Measurements from ENCODE around the gene DIPK1C. TPM values are rescaled to one million over a fixed set of nuclear protein-coding genes. Genes with fewer than 3 reads are reported as not detected.
A peak's percentile ranks its signal among the peaks of the same experiment; 100 is the strongest.

Gene DIPK1C
- total RNA-seq, 2 experiments from 2014 or later: not detected

GRCh38 chr18:74389991-74390390, 67.1 kb downstream of the DIPK1C start:
- Mint-ChIP-seq H3K27ac (no peak overlapping the region), H3K27me3 (peaks cover 6% of the 10 kb centered on the region), H3K4me1 (ENCODE audit: low read depth) (peaks cover 13% of the 10 kb centered on the region), H3K36me3 (ENCODE audit: low read depth) (no peaks in the 10 kb centered on the region), H3K4me3 (no peak overlapping the region), H3K9me3 (no peaks in the 10 kb centered on the region)
- DNase-seq (no peak), ATAC-seq (ENCODE audit: poor library complexity) (no peak)
- Histone ChIP-seq H3K4me1 (ENCODE audit: insufficient read depth, low read length) (peaks cover 10% of the 10 kb centered on the region), H3K9me3 (ENCODE audit: control insufficient read depth in 1 of 2, insufficient read depth in 1 of 2, low read length in 2 of 2) (peaks cover 0 to 4% of the 10 kb centered on the region in 2 experiments), H3K4me3 (ENCODE audit: low read length) (no peak overlapping the region), H3K27ac (ENCODE audit: low read depth in 1 of 2, low read length in 2 of 2) (no peak overlapping the region), H3K36me3 (ENCODE audit: insufficient read depth, low read length) (no peaks in the 10 kb centered on the region), H3K27me3 (ENCODE audit: control insufficient read depth in 1 of 2, insufficient read depth in 2 of 2, low read length in 2 of 2) (no peaks in the 10 kb centered on the region)
- intact Hi-C loops (cut with DNase I, micrococcal nuclease): no loop called here
- CTCF ChIA-PET: interaction anchor here (1.0 to 1.3 kb wide), 2 partner anchors 11 to 36 kb away, joined by 3 read pairs; no protein-coding TSS in a partner anchor
- TF ChIP-seq CTCF (IDR thresholded peaks at IDR 0.05): no peak
- POLR2A ChIA-PET: interaction anchor here (1.8 to 2.3 kb wide), 2 partner anchors 12 to 16 kb away, joined by 7 to 14 read pairs; no protein-coding TSS in a partner anchor

GRCh38 chr18:74389171-74389927, 67.8 kb downstream of the DIPK1C start:
- intact Hi-C loops (cut with DNase I, micrococcal nuclease): no loop called here
- Histone ChIP-seq H3K36me3 (ENCODE audit: insufficient read depth, low read length) (no peaks in the 10 kb centered on the region), H3K4me1 (ENCODE audit: insufficient read depth, low read length) (peaks cover 10% of the 10 kb centered on the region), H3K27ac (ENCODE audit: low read depth in 1 of 2, low read length in 2 of 2) (no peak overlapping the region), H3K27me3 (ENCODE audit: control insufficient read depth in 1 of 2, insufficient read depth in 2 of 2, low read length in 2 of 2) (no peaks in the 10 kb centered on the region), H3K4me3 (ENCODE audit: low read length) (no peak overlapping the region), H3K9me3 (ENCODE audit: control insufficient read depth in 1 of 2, insufficient read depth in 1 of 2, low read length in 2 of 2) (peaks cover 0 to 4% of the 10 kb centered on the region in 2 experiments)
- POLR2A ChIA-PET: interaction anchor here (1.8 to 2.3 kb wide), 2 partner anchors 11 to 16 kb away, joined by 7 to 14 read pairs; no protein-coding TSS in a partner anchor
- H3K9me3 Mint-ChIP-seq: no peaks in the 10 kb centered on the region
- H3K36me3 Mint-ChIP-seq (ENCODE audit: low read depth): no peaks in the 10 kb centered on the region
- DNase-seq (peak in 2 of 14 experiments; percentile 13 to 14), ATAC-seq (ENCODE audit: poor library complexity) (peak; percentile 37)
- no peak for TF ChIP-seq CTCF (IDR thresholded peaks at IDR 0.05)
- CTCF ChIA-PET: interaction anchor here (1.0 to 1.3 kb wide), 2 partner anchors 11 to 36 kb away, joined by 3 read pairs; no protein-coding TSS in a partner anchor
- H3K27me3 Mint-ChIP-seq: peaks cover 6% of the 10 kb centered on the region
- H3K4me1 Mint-ChIP-seq (ENCODE audit: low read depth): peaks cover 13% of the 10 kb centered on the region
- no peak overlapping the region for H3K27ac Mint-ChIP-seq
- no peak overlapping the region for H3K4me3 Mint-ChIP-seq

GRCh38 chr18:74388227-74388626, 68.9 kb downstream of the DIPK1C start:
- H3K27ac ChIP-seq (ENCODE audit: low read depth in 1 of 2, low read length in 2 of 2): no peak overlapping the region
- H3K9me3 ChIP-seq (ENCODE audit: control insufficient read depth in 1 of 2, insufficient read depth in 1 of 2, low read length in 2 of 2): peaks cover 0 to 4% of the 10 kb centered on the region in 2 experiments
- Mint-ChIP-seq H3K9me3 (no peaks in the 10 kb centered on the region), H3K36me3 (ENCODE audit: low read depth) (no peaks in the 10 kb centered on the region), H3K27ac (no peak overlapping the region), H3K27me3 (no peaks in the 10 kb centered on the region), H3K4me1 (ENCODE audit: low read depth) (peaks cover 13% of the 10 kb centered on the region), H3K4me3 (no peak overlapping the region)
- no peak overlapping the region for H3K4me3 ChIP-seq (ENCODE audit: low read length)
- CTCF ChIA-PET: no interaction called here
- no peaks in the 10 kb centered on the region for H3K27me3 ChIP-seq (ENCODE audit: control insufficient read depth in 1 of 2, insufficient read depth in 2 of 2, low read length in 2 of 2)
- intact Hi-C loops (cut with DNase I, micrococcal nuclease): no loop called here
- ATAC-seq (ENCODE audit: poor library complexity) (no peak), DNase-seq (no peak)
- peaks cover 10% of the 10 kb centered on the region for H3K4me1 ChIP-seq (ENCODE audit: insufficient read depth, low read length)
- no peaks in the 10 kb centered on the region for H3K36me3 ChIP-seq (ENCODE audit: insufficient read depth, low read length)
- no peak for TF ChIP-seq CTCF (IDR thresholded peaks at IDR 0.05)
- POLR2A ChIA-PET: interaction anchor here (1.5 to 2.3 kb wide), 3 partner anchors 10 to 14 kb away, joined by 6 to 14 read pairs (median 7); no protein-coding TSS in a partner anchor
